Stimulated activated CD4-positive, alpha-beta T cell treated with anti-CD3 and anti-CD28 coated beads, Interleukin-4, amount 100 ng/mL, for 48 hours (primary cell): ENCODE results near the gene EHF.

Experiments
- DNase-seq, 2 donors: peaks; one replicate each; pipeline ENCODE4 v3.0.0-alpha.2; 2020; ENCODE audit warnings: low read depth in 2 of 2

Gene EHF

DNA sequence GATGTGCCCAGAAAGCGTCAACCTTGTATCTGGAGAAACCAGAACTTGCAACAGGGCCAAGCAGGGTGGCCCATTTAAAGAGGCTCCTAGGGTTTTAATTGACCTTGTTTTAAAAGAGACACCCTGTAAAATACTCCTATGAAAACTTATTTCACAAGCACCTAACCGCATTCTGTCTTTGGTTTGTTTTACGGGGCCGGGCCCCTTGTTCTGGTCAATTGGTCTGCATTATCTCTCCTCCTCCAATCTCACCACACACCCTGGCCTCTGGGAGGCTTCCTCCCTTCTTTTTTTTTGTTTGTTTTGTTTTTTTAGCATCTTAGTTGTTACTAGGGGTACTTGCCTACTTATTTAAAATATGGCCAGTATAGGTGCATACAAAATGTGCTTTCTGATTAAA, 4.7 kb downstream of the EHF start:
- DNase-seq = no peak

DNA sequence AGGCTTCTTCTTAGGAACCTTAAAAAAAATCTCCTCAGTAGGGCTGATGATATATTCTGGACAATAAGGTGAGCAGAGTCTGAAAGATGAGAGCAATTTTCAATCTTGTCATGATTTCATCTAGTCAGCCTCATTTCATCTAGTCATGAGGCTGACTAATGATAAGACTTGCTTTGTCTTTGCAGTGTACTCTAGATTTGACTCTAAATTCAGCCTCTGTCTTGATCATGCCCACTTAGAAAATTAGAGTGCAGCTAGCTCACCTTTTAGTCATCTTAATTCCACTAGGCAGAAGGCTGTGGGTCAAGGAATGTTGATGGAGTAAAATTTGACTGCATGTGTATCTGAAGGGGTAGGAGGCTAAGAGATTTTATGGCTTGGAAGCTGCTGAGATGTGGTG, 5.5 kb downstream of the EHF start:
- DNase-seq = no peak

DNA sequence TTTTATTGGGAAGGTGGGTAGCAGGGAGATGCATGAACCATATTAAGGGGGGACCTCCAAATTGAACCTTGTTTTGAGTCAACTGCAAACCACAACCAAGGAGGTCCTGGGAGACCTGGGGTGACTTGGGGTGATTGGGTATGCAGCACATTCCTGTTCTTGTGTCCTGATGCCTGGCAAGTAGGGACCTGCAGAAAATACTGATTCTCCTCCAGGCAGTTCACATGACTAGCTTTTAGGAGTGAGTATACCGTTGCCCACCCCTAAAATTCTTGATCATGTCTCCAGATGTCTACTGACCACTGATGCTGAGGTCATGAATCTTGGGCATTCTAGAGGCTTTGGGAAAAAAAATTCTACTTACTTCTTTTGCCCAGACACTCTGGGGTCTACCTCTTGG, 6.3 kb downstream of the EHF start:
- DNase-seq = no peak

DNA sequence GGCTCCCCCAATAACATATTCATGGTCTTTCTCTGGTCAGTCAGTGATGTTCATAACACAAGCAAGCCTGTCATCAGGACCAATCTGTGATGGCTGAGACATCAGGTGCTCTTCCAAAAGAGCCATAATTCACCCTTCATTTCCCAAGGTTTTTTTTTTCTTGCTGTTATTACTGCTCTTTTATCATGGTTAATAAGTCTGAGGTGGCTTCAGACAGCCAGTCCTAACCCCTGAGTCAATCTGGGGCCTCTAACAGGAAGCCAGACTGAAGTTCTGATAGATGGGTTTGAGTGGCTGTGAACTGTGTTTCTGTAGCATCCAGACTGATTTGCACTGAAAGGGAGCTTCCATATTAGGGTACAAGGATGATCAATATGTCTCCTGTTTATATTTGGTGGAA, 8.8 kb downstream of the EHF start:
- no peak for DNase-seq

DNA sequence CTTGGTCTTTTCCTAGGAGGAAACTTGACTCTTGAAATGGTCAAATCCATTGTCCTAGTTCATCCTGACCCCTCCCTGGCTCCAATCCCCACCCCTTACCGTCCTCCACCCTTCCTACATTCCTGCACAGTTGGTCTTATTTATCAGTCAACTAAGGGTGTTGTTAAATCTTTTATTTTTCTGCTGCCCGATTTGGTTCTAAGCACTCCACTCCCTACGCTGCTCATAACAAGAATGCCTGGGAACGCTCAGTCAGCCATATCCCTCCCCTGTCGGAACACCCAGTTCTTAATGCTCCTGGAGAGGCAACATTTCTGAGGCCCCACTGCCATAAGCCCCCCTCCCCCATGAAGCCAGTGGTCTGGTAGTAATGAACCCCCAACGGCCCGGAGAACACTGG, 9.7 kb downstream of the EHF start:
- DNase-seq = no peak

DNA sequence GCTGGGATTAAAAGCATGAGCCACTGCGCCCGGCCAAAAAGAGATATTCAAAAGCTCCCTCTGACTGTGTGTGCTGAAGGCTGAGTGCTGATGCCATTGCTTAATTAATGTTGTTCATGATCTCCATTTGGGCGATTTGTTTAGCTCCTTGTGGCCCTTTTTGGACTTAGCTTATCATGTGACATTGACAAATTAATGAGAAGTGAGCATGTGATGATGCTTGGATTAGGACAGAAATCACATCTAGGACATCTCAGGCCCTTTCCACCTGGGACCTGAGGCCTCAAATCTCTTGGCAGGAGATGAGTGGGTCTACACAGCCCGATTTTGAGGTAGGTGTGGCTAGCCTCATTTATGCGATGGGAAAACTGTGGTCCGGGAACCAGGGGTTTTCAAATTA, 10.4 kb downstream of the EHF start:
- no peak for DNase-seq

DNA sequence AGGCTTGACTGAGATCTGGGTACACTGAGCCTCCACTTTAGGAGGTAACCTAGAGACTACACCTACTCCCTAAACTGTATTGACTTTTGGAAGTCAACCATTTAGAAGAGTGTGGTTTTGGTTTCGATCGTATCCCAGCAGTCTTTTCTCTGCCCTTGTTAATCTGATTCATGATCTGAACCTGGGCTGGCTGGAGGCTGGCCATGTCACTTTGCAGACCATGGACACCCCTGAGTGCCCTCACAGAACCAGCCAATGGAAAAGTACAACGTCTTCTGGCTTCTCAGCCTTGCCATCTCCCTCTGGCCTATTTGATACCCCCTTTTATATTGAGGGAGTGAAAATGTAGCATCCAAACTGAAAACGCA, 10.8 kb downstream of the EHF start:
- DNase-seq = no peak

DNA sequence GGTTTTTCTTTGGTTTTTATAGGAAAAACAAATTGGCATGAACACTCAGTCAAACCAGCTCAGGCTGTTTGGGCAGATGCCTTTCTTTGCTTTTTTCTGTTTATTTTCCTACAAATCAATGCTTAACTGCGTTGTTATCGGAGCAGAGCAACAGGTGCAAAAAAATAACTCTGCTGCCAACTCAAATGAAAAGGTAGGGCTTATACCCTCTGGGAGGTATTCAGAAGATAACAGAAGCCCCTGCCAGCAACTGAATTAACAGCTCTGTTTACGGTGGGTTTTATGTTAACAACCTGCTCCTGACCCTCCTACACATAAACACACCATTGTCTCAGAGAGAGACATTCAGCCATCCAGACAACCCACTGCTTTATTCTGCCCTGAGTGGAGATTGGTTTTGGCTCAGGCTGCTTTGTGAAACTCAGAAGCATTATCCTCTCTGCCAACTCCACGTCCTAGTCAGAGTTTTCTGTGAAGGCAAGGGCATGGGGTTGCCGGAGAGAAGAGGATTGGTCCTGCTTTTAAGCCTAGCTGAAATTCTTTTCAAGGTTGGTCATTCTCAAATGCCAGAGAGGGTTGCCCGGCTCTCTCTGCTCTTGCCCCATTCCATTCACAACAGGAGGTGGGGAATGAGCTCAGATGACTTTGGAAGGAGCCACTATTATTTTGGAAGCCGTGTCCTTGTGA, 11.4 kb downstream of the EHF start:
- DNase-seq = no peak

DNA sequence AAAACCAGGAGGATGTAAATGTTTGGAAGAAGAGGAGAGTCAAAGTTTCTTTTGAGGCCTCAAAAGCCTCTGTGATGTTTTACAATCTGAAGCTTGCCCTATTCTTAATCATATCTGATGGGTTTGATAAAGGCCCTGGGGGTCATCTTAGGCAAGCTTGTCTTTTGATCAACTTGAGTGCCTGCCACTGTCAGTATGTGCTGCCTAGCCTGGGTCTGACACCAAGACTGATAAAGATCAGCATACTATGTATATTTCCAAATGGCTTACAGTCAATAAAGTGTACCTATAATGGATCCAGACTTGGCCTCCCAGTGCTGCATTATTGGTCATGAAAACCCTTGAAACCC, 12.7 kb downstream of the EHF start:
- DNase-seq = no peak

DNA sequence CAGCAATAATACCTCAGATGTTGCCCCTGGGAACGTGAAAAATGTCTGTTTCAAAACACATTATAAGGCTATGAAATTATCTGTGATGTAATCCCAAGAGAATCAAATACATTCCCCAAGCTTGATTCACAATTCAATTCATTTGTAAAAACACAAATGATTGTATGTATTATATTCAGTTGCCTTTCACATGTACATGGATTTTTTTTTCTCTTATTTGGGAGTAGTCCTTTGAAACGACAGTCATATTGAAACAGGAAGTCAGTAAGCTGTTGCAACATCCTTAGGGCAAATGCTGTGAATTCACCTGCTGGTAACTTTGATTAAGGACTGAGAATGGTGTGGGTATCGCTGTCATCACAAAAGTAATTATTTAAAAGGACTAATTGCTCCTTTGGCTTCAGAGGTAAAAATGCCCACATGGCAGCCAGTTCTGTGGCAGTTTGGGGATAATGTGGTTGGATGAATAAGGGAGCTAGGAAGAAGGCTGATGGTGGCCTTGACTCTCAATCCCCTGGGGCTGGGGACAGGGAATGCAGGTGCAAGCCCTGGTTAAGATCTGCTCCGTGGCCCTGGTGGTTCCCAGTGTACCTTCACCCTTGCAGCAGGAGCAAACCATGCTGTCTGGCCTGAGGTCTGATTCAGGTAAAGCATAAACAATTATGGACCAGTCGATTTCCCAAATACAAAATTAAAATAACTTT, 13.2 kb downstream of the EHF start:
- no peak for DNase-seq

DNA sequence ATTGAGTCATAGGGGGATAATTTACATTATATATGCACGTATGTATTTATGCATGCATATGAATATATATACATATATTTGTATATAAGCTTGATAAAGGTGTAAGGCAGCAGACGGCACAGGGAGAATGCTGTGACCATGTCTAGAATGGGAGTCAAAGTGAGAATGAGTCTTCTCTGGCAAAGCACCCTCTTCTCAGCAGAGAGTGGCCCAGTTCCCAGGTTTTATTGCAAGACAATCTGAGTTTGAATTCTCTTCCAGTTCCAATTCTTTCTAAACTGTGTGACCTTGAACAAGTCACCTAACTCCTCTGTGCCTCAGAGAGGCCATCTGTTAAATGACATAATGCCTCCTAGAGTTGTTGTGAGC, 13.8 kb downstream of the EHF start:
- no peak for DNase-seq

DNA sequence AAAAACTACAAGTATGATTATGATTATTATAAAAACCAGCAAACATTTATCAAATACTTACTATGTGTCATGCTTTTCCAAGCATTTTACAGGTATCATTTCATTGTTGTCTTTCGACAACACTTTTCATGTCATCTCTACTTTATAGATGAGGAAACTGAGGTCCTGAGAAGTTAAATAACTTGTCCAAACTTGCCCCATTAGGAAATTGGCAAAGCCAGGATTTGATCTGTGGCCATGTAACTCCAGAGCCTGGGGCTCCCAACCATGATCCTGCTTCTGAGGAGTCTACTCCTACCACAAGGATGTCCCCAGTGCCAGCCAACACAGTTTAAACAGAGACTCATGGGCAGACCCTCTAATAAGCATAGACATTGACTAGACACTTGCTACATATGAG, 15.2 kb downstream of the EHF start:
- DNase-seq = no peak

DNA sequence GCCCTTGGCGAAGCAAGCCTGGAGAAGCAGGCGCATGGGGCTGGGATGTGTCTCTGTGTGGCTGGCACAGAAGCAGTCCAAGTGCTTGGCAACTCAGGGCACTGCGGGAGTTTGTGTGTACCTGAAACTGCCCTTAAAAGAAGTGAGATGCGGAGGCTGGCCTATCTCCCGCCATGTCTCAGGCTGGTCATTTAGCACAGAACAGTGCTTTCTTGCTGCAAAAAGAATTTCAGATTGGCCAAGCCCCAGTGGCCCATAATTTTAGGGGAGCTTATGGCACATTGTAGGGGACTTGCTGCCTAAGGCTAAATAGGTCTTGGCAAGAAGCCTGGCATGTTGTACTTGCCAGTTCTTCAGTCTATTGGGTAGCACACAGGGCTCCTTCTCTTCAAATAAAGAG, 16.4 kb downstream of the EHF start:
- no peak for DNase-seq

DNA sequence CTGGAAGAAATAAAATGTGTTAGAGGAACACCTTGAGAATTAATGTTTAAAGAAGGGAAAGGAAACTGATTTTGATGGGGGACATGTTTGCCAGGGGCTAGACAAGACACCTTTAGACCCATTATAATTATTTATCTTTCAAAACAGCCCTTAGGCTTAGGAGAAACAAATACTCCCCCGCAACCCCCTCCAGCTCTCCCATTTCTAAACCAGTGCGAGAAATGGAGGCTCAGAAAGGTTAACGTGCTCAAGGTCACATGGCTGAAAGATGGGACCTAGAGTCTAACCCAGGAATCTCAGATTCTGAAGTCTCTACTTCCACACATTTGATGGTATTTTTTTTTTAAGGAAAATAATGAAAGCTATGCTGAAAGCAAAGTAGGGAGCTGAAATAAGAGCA, 18.0 kb downstream of the EHF start:
- no peak for DNase-seq

DNA sequence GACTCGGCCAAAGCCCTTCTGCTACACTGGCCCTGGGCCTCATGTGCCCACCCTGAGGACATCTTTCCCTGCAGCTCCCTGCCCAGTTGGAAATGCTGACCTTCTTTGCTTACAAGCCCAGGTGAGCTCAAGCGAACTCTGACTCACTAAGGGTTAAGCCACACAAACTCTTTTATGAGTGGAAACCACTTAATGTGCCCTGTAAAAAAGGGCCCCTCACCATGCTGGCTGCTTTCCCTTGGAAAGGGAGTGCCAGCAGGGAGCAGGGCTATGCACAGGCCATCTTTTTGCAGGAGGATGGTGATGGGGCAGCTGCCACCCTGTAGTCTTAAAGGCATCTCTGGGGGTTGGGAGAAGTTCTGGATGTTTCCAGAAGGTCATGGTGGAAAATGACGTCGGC, 18.7 kb downstream of the EHF start:
- no peak for DNase-seq

DNA sequence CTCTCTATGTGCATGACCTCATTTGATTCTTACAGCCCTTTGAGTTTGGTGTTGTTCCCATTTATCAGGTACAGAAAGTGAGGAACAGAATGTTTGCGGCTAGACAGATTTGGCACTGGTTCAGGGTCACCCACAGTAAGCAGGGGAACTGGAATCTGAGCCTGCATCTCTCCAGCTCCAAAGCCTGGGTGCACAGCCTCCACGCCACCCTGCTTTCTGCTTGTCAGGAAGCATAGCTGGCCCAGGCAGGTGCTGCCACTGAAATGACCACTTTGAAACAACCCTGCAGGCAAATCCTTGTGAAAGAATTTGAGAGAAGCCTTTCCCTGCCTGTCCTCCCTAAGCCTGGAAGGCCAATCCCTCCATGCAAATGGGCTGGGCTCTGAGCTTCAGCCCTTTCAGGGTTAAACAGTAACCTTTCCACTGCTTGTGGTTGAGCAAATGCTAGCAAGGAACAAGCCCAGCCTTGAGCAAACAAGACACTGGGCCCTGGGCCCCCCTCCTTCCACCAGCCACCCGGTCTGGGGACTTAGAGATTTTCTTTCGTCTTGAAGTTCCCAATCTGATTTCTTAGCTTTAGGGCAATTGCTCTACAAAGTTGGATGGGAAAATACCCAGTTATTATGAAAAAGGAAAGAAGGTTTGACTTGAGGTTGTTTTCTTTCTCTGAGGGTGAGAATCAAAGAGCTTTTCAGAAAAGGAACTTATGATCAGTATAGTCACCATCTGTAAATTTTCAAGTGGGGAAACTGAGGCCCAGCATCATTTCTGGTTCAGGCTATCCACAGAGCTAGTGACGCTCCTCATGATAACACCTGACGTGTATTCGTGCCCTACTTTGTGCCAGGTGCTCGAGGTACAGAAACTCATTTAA, 19.4 kb downstream of the EHF start:
- DNase-seq = no peak

DNA sequence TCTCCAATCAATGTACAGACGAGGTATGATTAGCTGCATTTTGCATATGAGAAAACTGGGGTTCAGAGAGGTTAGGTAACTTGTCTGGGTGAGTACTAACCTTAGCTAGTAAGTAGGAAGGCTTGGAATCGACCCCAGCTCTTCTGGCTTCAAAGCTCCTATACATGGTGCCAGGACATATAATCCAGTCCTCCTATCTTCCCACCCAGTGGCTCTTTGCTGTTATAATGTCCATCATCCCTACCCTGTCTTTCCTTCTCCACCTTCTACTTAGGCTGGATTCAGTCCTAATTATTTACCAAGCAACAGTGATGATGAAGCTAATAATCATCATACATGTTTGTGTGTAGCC, 20.0 kb downstream of the EHF start:
- no peak for DNase-seq

DNA sequence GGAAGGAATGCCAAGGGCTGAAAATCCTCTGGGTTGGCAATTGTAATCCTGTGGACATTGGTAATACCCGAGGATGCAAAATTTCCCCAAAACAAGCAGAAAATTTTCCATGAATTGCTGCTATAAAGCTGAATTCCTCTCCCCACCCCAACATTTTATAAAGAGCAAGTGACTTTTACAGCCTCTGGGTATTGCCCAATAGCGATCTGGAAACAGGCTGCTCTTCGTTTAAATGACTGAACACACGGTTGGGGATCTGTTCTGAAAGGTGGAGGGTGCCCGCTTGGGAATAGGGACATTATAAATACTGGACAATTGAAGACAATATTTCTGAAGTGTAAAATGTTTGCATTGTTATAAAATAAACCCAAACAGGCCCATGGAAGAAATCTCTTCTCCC, 20.6 kb downstream of the EHF start:
- no peak for DNase-seq

DNA sequence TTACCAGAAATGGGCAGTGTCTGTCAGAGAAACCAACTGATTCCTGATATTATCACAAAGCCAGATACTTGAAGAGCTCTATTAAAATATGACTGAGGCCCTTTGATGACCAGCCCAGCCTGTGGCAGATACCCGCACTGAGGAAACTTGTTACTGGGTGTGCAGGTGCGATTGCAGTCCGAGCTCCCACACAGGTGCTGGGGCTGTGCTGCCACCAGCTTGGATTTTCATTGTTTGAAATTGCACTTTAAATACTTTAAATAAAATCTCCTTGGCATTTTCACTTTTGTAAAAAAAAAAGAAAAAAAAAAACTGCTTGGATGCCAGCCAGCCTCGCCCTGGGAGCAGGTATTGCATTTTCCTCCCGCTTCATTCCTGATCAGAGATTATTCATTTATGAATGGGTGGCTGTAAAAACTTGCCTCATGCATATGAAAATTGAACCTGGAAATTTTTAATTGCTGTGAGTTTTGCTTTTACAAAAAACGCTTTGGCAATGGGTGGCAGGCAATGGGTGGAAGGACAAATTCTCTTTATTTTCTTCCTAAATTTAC, 21.2 kb downstream of the EHF start:
- DNase-seq = no peak

DNA sequence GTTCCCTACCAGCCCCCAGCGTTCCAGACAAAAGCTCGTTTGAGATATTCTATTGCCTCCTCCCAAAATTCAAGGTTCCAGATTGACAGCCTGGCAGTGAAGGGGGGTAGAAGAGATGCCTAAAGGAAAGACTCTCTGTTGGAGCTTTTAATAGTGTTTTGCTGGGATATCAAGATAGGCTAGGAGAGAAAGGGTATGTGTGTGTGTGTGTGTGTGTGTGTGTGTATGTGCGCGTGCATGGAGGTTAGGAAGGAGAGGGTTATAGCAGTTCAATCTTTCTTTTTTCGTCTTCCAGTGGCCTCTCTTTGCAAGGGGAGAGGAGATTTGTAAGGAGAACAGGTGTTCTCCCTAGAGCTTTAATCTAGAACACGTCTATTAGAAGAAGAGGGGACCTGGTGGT, 22.0 kb downstream of the EHF start:
- no peak for DNase-seq

DNA sequence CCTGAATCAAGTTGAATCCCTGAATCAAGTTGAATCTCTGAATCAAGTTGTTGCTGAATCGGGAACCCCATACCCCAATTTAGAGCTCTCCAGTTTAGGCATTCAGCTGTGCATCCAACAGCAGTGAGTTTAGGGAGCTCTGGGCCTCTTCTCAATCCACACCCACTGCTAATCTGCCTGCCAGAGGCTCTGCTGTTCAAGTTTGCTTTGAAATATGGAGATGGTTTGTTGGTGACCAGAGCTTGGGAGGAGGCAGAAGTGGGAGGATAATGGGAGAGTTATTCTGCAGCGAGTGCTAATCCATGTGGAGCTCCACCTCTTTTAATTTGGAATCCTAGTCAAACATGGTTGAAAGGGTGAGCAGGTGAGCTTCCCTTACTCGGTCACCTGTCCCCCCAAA, 22.4 kb downstream of the EHF start:
- DNase-seq = no peak

DNA sequence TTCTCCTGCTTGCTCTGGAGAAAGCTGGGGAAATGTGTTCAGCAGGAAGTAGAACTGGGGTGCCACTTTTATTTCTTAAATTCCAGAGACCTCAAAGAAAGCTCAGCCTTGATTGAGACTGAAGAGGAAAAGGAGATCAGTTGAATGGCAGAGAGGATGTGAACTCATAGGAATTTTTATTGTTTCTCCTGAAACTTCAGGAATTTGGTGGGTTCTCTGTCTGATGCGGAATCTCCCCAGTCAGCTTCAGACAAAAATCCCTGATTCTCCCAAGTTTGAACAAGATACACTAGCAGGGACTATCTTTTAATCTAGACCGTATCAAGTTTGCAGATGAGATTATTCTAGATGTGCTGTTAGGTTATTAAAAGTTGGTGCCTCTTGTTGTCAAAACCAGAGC, 23.0 kb downstream of the EHF start:
- DNase-seq = no peak
